ENCODE measurements around the gene GALNS.

DNA sequence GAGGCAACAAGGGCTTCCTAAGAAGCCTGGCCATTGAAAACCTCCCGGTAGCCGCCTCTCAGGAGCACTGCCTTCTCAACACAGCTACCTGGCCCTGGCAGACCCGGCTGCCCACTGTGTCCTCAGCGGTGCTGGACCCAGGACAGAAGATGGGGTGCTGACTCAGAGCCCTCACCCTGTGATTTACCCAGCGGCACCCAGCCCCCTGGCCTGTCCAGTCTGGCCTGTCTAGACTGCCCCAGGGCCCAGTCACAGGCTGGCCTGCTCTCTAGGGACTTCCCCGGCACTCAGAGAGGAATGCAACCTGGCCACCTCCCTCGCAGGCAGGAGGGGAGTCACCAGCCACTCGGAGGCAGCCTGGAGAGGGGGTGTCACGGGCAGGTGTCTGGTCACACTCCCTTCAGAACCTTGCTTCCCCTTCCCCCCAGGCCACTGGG lies 91.8 kb downstream of the GALNS start:
- TF ChIP-seq, protein P1, sequence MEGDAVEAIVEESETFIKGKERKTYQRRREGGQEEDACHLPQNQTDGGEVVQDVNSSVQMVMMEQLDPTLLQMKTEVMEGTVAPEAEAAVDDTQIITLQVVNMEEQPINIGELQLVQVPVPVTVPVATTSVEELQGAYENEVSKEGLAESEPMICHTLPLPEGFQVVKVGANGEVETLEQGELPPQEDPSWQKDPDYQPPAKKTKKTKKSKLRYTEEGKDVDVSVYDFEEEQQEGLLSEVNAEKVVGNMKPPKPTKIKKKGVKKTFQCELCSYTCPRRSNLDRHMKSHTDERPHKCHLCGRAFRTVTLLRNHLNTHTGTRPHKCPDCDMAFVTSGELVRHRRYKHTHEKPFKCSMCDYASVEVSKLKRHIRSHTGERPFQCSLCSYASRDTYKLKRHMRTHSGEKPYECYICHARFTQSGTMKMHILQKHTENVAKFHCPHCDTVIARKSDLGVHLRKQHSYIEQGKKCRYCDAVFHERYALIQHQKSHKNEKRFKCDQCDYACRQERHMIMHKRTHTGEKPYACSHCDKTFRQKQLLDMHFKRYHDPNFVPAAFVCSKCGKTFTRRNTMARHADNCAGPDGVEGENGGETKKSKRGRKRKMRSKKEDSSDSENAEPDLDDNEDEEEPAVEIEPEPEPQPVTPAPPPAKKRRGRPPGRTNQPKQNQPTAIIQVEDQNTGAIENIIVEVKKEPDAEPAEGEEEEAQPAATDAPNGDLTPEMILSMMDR (IDR thresholded peaks at IDR 0.05), result no peak
- TF ChIP-seq POLR2A (IDR thresholded peaks at IDR 0.05) (no peak), POLR2AphosphoS5 (IDR thresholded peaks at IDR 0.05; ENCODE audit: insufficient read depth in 1 of 2, low read depth in 1 of 2) (peak in 1 of 2 donors; percentile 37)

Measured in vagina (tissue), 2 donors.